OCI-LY7 (cell line): Measurements from ENCODE around the gene PPID. TPM values are rescaled to one million over a fixed set of nuclear protein-coding genes. Genes with fewer than 3 reads are reported as not detected.

Experiments used
- small RNA-seq: library from RNA; depleted of rRNA; stranded (forward); fragments of <200 nt; gene quantifications from one replicate; pipeline ENCODE3, GENCODE V24; 2014
- total RNA-seq, 2 experiments: library from RNA; depleted of rRNA in 1 of 2; stranded (reverse); fragments of >200 nt in 1 of 2; shearing (Covaris generic) in 1 of 2; gene quantifications; 2 replicates each; pipeline ENCODE4 v1.2.3, GENCODE V29; 2014 to 2022

The PPID gene
- total RNA-seq, 2 experiments from 2014 or later, result 21.2 to 27.3 TPM

Small RNA genes lying within 50 kb of the gene (small RNA-seq; reads per million reads assigned to genes)
- gene RF00012, result not detected

Other genes with a start within 250 kb of the PPID start
- not detected in 2 replicates for gene RXFP1, start 201.5 kb downstream of the PPID start, total RNA-seq (2014; rRNA removed; shearing (Covaris generic))
- not detected in 2 replicates for gene RXFP1, start 201.5 kb downstream of the PPID start, total RNA-seq (2022)
- gene C4orf46, start 51.5 kb downstream of the PPID start, total RNA-seq (2014; rRNA removed; shearing (Covaris generic)), result 18.3 and 30.4 TPM in 2 replicates
- gene C4orf46, start 51.5 kb downstream of the PPID start, total RNA-seq (2022), result 23.9 and 28.9 TPM in 2 replicates
- 13.3 and 17.6 TPM in 2 replicates for gene ETFDH, start 51.1 kb downstream of the PPID start, total RNA-seq (2014; rRNA removed; shearing (Covaris generic))
- 18.9 and 19.2 TPM in 2 replicates for gene ETFDH, start 51.1 kb downstream of the PPID start, total RNA-seq (2022)
- 0.09 and 0.15 TPM in 2 replicates for gene FNIP2, start 45.6 kb upstream of the PPID start, total RNA-seq (2014; rRNA removed; shearing (Covaris generic))
- gene FNIP2, start 45.6 kb upstream of the PPID start, total RNA-seq (2022), result 1.0 and 1.2 TPM in 2 replicates